Transverse colon (tissue), 4 donors: Measurements from ENCODE around the gene MYOM1.

ENCODE experiments used
- CTCF ChIP-seq, 5 experiments: fragments of 200-600 bp in 3 of 5; fragments of 450-650 bp in 2 of 5; sonication (generic) in 3 of 5; IDR thresholded peaks; 1 replicate in 2 of 5; 2 replicates in 3 of 5; pipeline ENCODE4 v1.5.1; 2016 to 2017; ENCODE audit warnings: antibody characterized with exemption in 5 of 5, inconsistent platforms in 3 of 5, mild to moderate bottlenecking in 2 of 5, moderate library complexity in 1 of 5
- EP300 ChIP-seq: sonication (generic); formaldehyde crosslinking; IDR thresholded peaks from one replicate; pipeline ENCODE4 v1.6.1; 2017; ENCODE audit warnings: antibody characterized with exemption, low read depth
- POLR2A ChIP-seq: fragments of 450-650 bp; IDR thresholded peaks from one replicate; pipeline ENCODE4 v1.6.1; 2016; ENCODE audit warnings: antibody characterized with exemption, mild to moderate bottlenecking, moderate library complexity
- POLR2AphosphoS5 ChIP-seq, 3 donors: sonication (generic); formaldehyde crosslinking; IDR thresholded peaks; one replicate each; pipeline ENCODE4 v1.6.1; 2016; ENCODE audit warnings: antibody characterized with exemption in 3 of 3

- no peak for TF ChIP-seq CTCF (IDR thresholded peaks at IDR 0.05)
- no peak for TF ChIP-seq POLR2A
- TF ChIP-seq POLR2AphosphoS5 (IDR thresholded peaks at IDR 0.05): no peak
- no peak for TF ChIP-seq EP300
Measured at GRCh38 chr18:3059272-3059671, 160.5 kb downstream of the MYOM1 start.
